Tibial nerve (tissue), 4 donors: Measurements from ENCODE around the gene GNAI3. TPM values are rescaled to one million over a fixed set of nuclear protein-coding genes. Genes with fewer than 3 reads are reported as not detected.

Source experiments
- DNase-seq, 2 donors: peaks; one replicate each; pipeline ENCODE4 v3.0.0-alpha.2; 2019; ENCODE audit warnings: low spot score in 2 of 2
- H3K27ac ChIP-seq, 4 donors: fragments of 200-600 bp; sonication (generic) in 3 of 4; one replicate each; pipeline ENCODE4 v1.5.1; 2017 to 2019; ENCODE audit warnings: mild to moderate bottlenecking in 1 of 4
- H3K27me3 ChIP-seq, 2 donors: fragments of 200-600 bp; sonication (generic) in 1 of 2; one replicate each; pipeline versions ENCODE4 v1.5.1 to v1.6.0; 2017 to 2019
- H3K36me3 ChIP-seq, 3 donors: fragments of 200-600 bp; sonication (generic); one replicate each; pipeline ENCODE4 v1.5.1; 2018 to 2019
- H3K4me1 ChIP-seq, 4 donors: fragments of 200-600 bp; sonication (generic) in 3 of 4; one replicate each; pipeline ENCODE4 v1.5.1; 2017 to 2019
- H3K4me3 ChIP-seq, 4 donors: fragments of 200-600 bp; sonication (generic) in 3 of 4; one replicate each; pipeline ENCODE4 v1.5.1; 2017 to 2019; ENCODE audit warnings: mild to moderate bottlenecking in 1 of 4, moderate library complexity in 1 of 4
- H3K9me3 ChIP-seq, 4 donors: fragments of 200-600 bp; sonication (generic) in 3 of 4; one replicate each; pipeline ENCODE4 v1.5.1; 2017 to 2019
- EP300 ChIP-seq, 2 donors: sonication (generic); formaldehyde crosslinking; IDR thresholded peaks; one replicate each; pipeline ENCODE4 v1.6.1; 2017; ENCODE audit warnings: antibody characterized with exemption in 2 of 2, mild to moderate bottlenecking in 1 of 2
- POLR2A ChIP-seq, 2 donors: fragments of 450-650 bp; IDR thresholded peaks; one replicate each; pipeline ENCODE4 v1.6.1; 2017; ENCODE audit warnings: antibody characterized with exemption in 2 of 2, mild to moderate bottlenecking in 2 of 2, moderate library complexity in 2 of 2
- WGBS, 2 donors: methylation state at CpG; one replicate each; pipeline ENCODE4 v1.1.5; 2018; 5-methylcytosine and 5-hydroxymethylcytosine counted together
- total RNA-seq, 4 donors: library from RNA; depleted of rRNA; stranded (reverse); fragments of >200 nt; gene quantifications; one replicate each; pipeline ENCODE4 v1.1.0, GENCODE V29; 2016
- TF ChIP-seq, protein P1 (sequence below), 5 experiments: fragments of 200-600 bp in 3 of 5; fragments of 450-650 bp in 2 of 5; sonication (generic) in 3 of 5; IDR thresholded peaks; one replicate each; pipeline ENCODE4 v1.5.1; 2016 to 2019; ENCODE audit warnings: antibody characterized with exemption in 5 of 5, mild to moderate bottlenecking in 3 of 5, moderate library complexity in 2 of 5

The GNAI3 gene
- total RNA-seq, 4 donors from 2014 or later: 4.0 to 6.3 (median 5.1) TPM

DNA sequence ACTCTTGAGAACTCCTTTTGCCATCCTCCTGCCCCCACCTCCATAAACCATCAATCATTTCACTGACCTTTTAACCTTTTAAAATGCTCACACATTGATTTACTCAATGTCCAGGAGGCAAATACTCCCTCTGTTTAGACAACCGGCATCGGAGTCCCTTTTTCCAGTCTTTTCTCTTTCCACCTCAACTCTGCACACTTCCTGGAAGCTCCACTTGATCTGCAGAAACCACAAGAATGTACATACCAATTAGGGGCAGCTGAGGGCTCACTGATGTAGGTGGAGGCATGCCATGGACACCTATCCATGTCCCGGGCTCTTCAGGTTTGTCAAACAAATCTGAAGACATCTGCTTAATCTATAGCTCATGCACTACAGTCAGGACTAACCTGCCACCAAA is 33.6 kb upstream of the GNAI3 start:
- Histone ChIP-seq H3K27ac (no peak overlapping the region), H3K27me3 (no peaks in the 10 kb centered on the region), H3K4me1 (peaks cover 0 to 8% (median 6%) of the 10 kb centered on the region in 4 donors), H3K4me3 (no peak overlapping the region), H3K9me3 (no peaks in the 10 kb centered on the region), H3K36me3 (no peaks in the 10 kb centered on the region)
- DNase-seq: no peak
- TF ChIP-seq EP300 (IDR thresholded peaks at IDR 0.05) (no peak), POLR2A (IDR thresholded peaks at IDR 0.05) (no peak)
- TF ChIP-seq, protein P1, sequence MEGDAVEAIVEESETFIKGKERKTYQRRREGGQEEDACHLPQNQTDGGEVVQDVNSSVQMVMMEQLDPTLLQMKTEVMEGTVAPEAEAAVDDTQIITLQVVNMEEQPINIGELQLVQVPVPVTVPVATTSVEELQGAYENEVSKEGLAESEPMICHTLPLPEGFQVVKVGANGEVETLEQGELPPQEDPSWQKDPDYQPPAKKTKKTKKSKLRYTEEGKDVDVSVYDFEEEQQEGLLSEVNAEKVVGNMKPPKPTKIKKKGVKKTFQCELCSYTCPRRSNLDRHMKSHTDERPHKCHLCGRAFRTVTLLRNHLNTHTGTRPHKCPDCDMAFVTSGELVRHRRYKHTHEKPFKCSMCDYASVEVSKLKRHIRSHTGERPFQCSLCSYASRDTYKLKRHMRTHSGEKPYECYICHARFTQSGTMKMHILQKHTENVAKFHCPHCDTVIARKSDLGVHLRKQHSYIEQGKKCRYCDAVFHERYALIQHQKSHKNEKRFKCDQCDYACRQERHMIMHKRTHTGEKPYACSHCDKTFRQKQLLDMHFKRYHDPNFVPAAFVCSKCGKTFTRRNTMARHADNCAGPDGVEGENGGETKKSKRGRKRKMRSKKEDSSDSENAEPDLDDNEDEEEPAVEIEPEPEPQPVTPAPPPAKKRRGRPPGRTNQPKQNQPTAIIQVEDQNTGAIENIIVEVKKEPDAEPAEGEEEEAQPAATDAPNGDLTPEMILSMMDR (IDR thresholded peaks at IDR 0.05): no peak
- WGBS, 2 donors: 58 to 62% methylated on average over 3 of the region's 3 CpGs

GRCh38 chr1:109516872-109517271 is 31.5 kb upstream of the GNAI3 start:
- TF ChIP-seq EP300 (IDR thresholded peaks at IDR 0.05) (no peak), POLR2A (IDR thresholded peaks at IDR 0.05) (no peak)
- TF ChIP-seq, protein P1 (IDR thresholded peaks at IDR 0.05): no peak
- Histone ChIP-seq H3K4me3 (no peak overlapping the region), H3K4me1 (peaks cover 0 to 10% (median 2%) of the 10 kb centered on the region in 4 donors), H3K27ac (no peak overlapping the region), H3K9me3 (no peaks in the 10 kb centered on the region), H3K36me3 (no peaks in the 10 kb centered on the region), H3K27me3 (peaks cover 0 to 2% of the 10 kb centered on the region in 2 donors)
- no peak for DNase-seq
- WGBS, 2 donors: 75 to 77% methylated on average over 5 of the region's 5 CpGs

GRCh38 chr1:109517337-109517736 is 31.1 kb upstream of the GNAI3 start:
- 73 to 77% methylated on average over 5 of the region's 5 CpGs for WGBS, 2 donors
- Histone ChIP-seq H3K27ac (no peak overlapping the region), H3K27me3 (peaks cover 0 to 2% of the 10 kb centered on the region in 2 donors), H3K4me3 (no peak overlapping the region), H3K9me3 (no peaks in the 10 kb centered on the region), H3K36me3 (no peaks in the 10 kb centered on the region), H3K4me1 (peaks cover 0 to 10% (median 2%) of the 10 kb centered on the region in 4 donors)
- DNase-seq: no peak
- TF ChIP-seq, protein P1 (IDR thresholded peaks at IDR 0.05): no peak
- TF ChIP-seq EP300 (IDR thresholded peaks at IDR 0.05) (no peak), POLR2A (IDR thresholded peaks at IDR 0.05) (no peak)

DNA sequence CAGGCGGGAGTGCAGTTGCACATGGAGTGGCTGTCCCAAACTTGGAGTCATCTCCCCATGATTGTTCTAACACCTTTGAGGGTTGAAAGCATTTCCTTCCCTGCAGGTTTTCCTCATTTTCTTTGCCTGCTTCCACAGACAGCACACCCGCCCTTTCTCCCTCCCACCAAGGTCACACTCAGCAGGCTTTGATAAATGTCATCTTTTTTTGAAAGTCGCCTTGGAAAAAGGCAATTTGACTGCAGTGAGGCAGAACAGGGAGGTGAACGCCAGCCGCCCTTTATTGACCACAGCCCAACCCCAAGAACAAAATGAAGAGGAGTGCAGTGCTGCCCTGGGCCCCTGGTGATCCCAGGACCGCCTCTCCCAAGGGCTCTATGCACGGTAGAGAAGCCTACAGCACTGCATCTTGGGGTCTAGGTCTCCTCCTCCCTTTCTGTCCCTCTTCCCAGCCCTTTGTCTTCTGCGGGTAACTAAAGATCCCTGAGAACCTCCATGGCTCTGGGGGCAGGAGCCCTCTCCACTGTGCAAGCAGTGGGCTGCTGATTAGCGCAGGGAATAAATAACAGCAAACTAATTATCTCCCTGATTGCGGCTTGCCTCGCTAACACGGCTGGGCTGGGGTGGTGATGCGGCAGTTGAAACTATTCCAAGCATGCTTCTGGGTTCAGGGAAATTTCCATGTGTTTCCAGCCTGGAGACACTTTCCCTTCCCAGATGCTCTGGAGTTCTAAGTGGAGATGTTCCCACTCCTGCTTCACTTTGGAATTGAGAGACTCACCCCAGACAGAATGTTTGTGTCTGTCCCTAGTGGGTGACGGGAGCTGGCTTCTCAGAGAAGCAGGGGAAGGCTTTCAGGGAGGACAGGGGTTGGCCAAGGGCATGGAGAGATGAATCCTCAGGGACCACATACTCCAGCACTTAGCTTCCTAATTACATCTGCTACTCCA is 27.1 kb upstream of the GNAI3 start:
- Histone ChIP-seq H3K9me3 (no peaks in the 10 kb centered on the region), H3K4me3 (no peak overlapping the region), H3K27me3 (peaks cover 0 to 2% of the 10 kb centered on the region in 2 donors), H3K27ac (no peak overlapping the region), H3K4me1 (peaks cover 0 to 10% (median 2%) of the 10 kb centered on the region in 4 donors), H3K36me3 (no peaks in the 10 kb centered on the region)
- DNase-seq: no peak
- TF ChIP-seq EP300 (IDR thresholded peaks at IDR 0.05) (no peak), POLR2A (IDR thresholded peaks at IDR 0.05) (no peak)
- TF ChIP-seq, protein P1 (IDR thresholded peaks at IDR 0.05): no peak
- 51 to 59% methylated on average over 14 of the region's 14 CpGs for WGBS, 2 donors

- H3K9me3 ChIP-seq: no peaks in the 10 kb centered on the region
- H3K27ac ChIP-seq: no peak overlapping the region
- H3K36me3 ChIP-seq: no peaks in the 10 kb centered on the region
- H3K4me3 ChIP-seq: no peak overlapping the region
- H3K4me1 ChIP-seq: peaks cover 0 to 10% (median 2%) of the 10 kb centered on the region in 4 donors
- WGBS, 2 donors: 79 to 86% methylated on average over 7 of the region's 7 CpGs
- TF ChIP-seq, protein P1 (IDR thresholded peaks at IDR 0.05): no peak
- TF ChIP-seq POLR2A (IDR thresholded peaks at IDR 0.05) (no peak), EP300 (IDR thresholded peaks at IDR 0.05) (no peak)
- H3K27me3 ChIP-seq: peaks cover 0 to 2% of the 10 kb centered on the region in 2 donors
- no peak for DNase-seq
These were observed 26.4 kb upstream of the GNAI3 start for GRCh38 chr1:109522026-109522425.
